Keratinocyte (primary cell): ENCODE data around the gene KRTAP1-1. TPM values are rescaled to one million over a fixed set of nuclear protein-coding genes. Genes with fewer than 3 reads are reported as not detected.
"Not testable (repeated sequence)": the region's sequence is repeated elsewhere in the genome, so short reads cannot be mapped to it uniquely, and the experiment has no call there.

Experiments
- DNase-seq: peaks from one replicate; pipeline ENCODE4 v3.0.0-alpha.2; 2011; ENCODE audit warnings: low read depth, missing footprints, low spot score
- FAIRE-seq: peaks from 2 replicates; lab custom pipeline; 2011; peaks lifted over from hg19 to GRCh38; lab: Jason Lieb, UNC
- H2AFZ ChIP-seq: 2 replicates; pipeline ENCODE4 v1.6.0; 2012; ENCODE audit warnings: low read length, control low read depth, inconsistent platforms; ENCODE audit not compliant: control insufficient read depth
- H3K27ac ChIP-seq: 2 replicates; pipeline ENCODE4 v1.5.1; 2011; ENCODE audit warnings: low read length; ENCODE audit not compliant: control insufficient read depth, insufficient read depth
- H3K27me3 ChIP-seq: 3 replicates; pipeline ENCODE4 v1.6.0; 2011; ENCODE audit warnings: low read length; ENCODE audit not compliant: control insufficient read depth, insufficient read depth; ENCODE audit errors: extremely low read depth
- H3K36me3 ChIP-seq, 2 experiments: 2 replicates in 1 of 2; 3 replicates in 1 of 2; pipeline ENCODE4 v1.5.1; 2011; ENCODE audit warnings: low read length in 2 of 2, mild to moderate bottlenecking in 1 of 2; ENCODE audit not compliant: control insufficient read depth in 2 of 2, insufficient read depth in 2 of 2; ENCODE audit errors: extremely low read depth in 1 of 2
- H3K4me1 ChIP-seq: 3 replicates; pipeline ENCODE4 v1.5.1; 2011; ENCODE audit warnings: low read length; ENCODE audit not compliant: control insufficient read depth, insufficient read depth; ENCODE audit errors: extremely low read depth
- H3K4me2 ChIP-seq: 3 replicates; pipeline ENCODE4 v1.6.0; 2011; ENCODE audit warnings: low read depth, low read length; ENCODE audit not compliant: control insufficient read depth, insufficient read depth; ENCODE audit errors: extremely low read depth
- H3K4me3 ChIP-seq, 3 experiments: fragments of 200-600 bp in 1 of 3; sonication (generic) in 1 of 3; 2 replicates in 2 of 3; 3 replicates in 1 of 3; pipeline ENCODE4 v1.5.1; 2011 to 2016; ENCODE audit warnings: low read length in 3 of 3, mild to moderate bottlenecking in 3 of 3, control low read depth in 2 of 3, inconsistent platforms in 1 of 3, low read depth in 1 of 3, mixed read lengths in 1 of 3, mixed run types in 1 of 3, moderate library complexity in 1 of 3; ENCODE audit not compliant: control insufficient read depth in 2 of 3, insufficient read depth in 2 of 3; ENCODE audit errors: extremely low read depth in 1 of 3
- H3K79me2 ChIP-seq: 2 replicates; pipeline ENCODE4 v1.6.0; 2012; ENCODE audit warnings: low read length; ENCODE audit not compliant: control insufficient read depth, insufficient read depth
- H3K9ac ChIP-seq: 3 replicates; pipeline ENCODE4 v1.6.0; 2011; ENCODE audit warnings: low read length; ENCODE audit not compliant: control insufficient read depth, insufficient read depth; ENCODE audit errors: extremely low read depth
- H3K9me1 ChIP-seq: 3 replicates; pipeline ENCODE4 v1.6.0; 2011; ENCODE audit warnings: low read length; ENCODE audit not compliant: control insufficient read depth, insufficient read depth; ENCODE audit errors: extremely low read depth
- H3K9me3 ChIP-seq: 2 replicates; pipeline ENCODE4 v1.5.1; 2012; ENCODE audit warnings: low read depth, low read length; ENCODE audit not compliant: control insufficient read depth
- H4K20me1 ChIP-seq: 3 replicates; pipeline ENCODE4 v1.6.0; 2011; ENCODE audit warnings: low read length; ENCODE audit not compliant: control insufficient read depth, insufficient read depth; ENCODE audit errors: extremely low read depth
- EZH2 ChIP-seq: IDR thresholded peaks from one replicate; pipeline ENCODE4 v1.6.1; 2012; ENCODE audit warnings: inconsistent platforms, mild to moderate bottlenecking, low read length, moderate library complexity
- dilution Hi-C: fragments of 300-500 bp; cut with MboI; formaldehyde crosslinking; loops from one replicate; pipeline ENCODE4 v1.7.0; 2020; ENCODE audit warnings: low sequenced_read_pairs; ENCODE audit not compliant: extremely low pct_ligation_motif_present
- polyA plus RNA-seq, 5 experiments: library from polyadenylated mRNA; depleted of rRNA in 3 of 5; stranded (reverse) in 3 of 5; stranded (forward) in 1 of 5; unstranded in 1 of 5; fragments of >200 nt; gene quantifications; 1 replicate in 1 of 5; 2 replicates in 3 of 5; 3 replicates in 1 of 5; pipeline versions ENCODE4 v1.2.1 to v1.2.3, GENCODE V29; 2011 to 2012; ENCODE audit warnings: missing spikeins in 2 of 5, low read depth in 1 of 5, low replicate concordance in 1 of 5
- TF ChIP-seq, protein P1 (sequence below), 3 experiments: IDR thresholded peaks in 1 of 3; conservative IDR thresholded peaks in 1 of 3; optimal IDR thresholded peaks in 1 of 3; 2 replicates in 2 of 3; 3 replicates in 1 of 3; pipeline versions ENCODE3 to v1.5.1; 2011; ENCODE audit warnings: low read length in 3 of 3, mild to moderate bottlenecking in 3 of 3, moderate library complexity in 2 of 3, control low read depth in 1 of 3, inconsistent platforms in 1 of 3; ENCODE audit not compliant: insufficient read depth in 2 of 3; ENCODE audit errors: extremely low read depth in 1 of 3

The KRTAP1-1 gene
- polyA plus RNA-seq, 1 donor (not counting 4 experiments of a cell fraction or from before 2014, with no cell fraction given) = not detected

DNA sequence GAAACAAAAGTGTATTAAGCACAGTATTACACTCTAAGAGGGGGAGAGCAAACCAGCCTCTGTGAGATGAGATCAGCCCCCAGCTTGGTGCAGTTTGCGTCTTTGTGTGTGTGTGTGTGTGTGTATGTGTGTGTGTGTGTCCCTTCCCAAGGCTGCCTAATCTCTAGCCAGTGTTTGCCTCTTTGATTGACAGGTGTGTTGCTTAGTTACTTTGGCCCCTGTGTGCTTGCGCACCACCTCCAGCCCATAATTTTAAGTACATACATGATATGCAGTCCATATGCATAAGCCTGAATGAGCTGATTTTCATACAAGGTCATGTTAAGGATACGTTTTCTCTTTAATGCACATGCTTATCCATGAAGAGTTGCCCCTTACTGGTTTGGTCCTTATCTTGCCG is 39.5 kb downstream of the KRTAP1-1 start:
- Histone ChIP-seq H3K27me3 (no peaks in the 10 kb centered on the region), H3K4me2 (no peak overlapping the region), H3K9ac (no peak overlapping the region), H3K9me3 (no peaks in the 10 kb centered on the region), H2AFZ (no peak overlapping the region), H3K4me1 (peaks cover 9% of the 10 kb centered on the region), H4K20me1 (no peaks in the 10 kb centered on the region), H3K27ac (no peak overlapping the region), H3K9me1 (no peaks in the 10 kb centered on the region), H3K79me2 (no peaks in the 10 kb centered on the region), H3K36me3 (no peaks in the 10 kb centered on the region), H3K4me3 (no peak overlapping the region)
- DNase-seq = no peak
- FAIRE-seq = no peak
- TF ChIP-seq, protein P1, sequence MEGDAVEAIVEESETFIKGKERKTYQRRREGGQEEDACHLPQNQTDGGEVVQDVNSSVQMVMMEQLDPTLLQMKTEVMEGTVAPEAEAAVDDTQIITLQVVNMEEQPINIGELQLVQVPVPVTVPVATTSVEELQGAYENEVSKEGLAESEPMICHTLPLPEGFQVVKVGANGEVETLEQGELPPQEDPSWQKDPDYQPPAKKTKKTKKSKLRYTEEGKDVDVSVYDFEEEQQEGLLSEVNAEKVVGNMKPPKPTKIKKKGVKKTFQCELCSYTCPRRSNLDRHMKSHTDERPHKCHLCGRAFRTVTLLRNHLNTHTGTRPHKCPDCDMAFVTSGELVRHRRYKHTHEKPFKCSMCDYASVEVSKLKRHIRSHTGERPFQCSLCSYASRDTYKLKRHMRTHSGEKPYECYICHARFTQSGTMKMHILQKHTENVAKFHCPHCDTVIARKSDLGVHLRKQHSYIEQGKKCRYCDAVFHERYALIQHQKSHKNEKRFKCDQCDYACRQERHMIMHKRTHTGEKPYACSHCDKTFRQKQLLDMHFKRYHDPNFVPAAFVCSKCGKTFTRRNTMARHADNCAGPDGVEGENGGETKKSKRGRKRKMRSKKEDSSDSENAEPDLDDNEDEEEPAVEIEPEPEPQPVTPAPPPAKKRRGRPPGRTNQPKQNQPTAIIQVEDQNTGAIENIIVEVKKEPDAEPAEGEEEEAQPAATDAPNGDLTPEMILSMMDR (optimal IDR thresholded peaks at IDR 0.05 in 1 of 3, IDR thresholded peaks at IDR 0.05 in 1 of 3, conservative IDR thresholded peaks at IDR 0.05 in 1 of 3; ENCODE audit: extremely low read depth in 1 of 3, insufficient read depth in 2 of 3, low read length in 3 of 3) = no peak
- no peak for TF ChIP-seq EZH2
- dilution Hi-C loops = no loop called here

DNA sequence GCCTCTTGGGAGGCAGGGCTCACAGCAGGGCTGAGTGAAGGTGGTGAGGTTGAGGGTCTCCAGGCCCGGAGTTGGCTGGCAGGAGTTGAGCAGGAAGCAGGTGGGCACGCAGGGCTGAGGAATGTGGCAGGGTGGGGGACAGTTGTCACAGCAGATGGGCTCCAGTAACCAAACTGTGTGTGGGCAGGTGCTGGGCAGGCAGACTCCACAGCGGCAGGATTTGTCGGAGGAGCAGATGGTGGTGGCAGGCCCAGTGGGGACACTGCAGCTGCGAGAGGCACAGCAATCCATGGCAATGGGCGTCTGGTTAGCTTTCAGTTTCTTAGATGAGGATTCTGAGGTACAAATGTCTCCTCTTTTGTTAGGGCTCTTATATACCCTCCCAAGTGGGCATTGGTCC is 41.7 kb downstream of the KRTAP1-1 start, which contains the start of gene KRTAP3-2:
Gene KRTAP3-2, minus strand, starts transcription at position 344 of the 400 bp plus-strand sequence. Its CDS starts 53 bp downstream, at position 291.
- FAIRE-seq, dilution Hi-C loops: not testable (repeated sequence)

DNA sequence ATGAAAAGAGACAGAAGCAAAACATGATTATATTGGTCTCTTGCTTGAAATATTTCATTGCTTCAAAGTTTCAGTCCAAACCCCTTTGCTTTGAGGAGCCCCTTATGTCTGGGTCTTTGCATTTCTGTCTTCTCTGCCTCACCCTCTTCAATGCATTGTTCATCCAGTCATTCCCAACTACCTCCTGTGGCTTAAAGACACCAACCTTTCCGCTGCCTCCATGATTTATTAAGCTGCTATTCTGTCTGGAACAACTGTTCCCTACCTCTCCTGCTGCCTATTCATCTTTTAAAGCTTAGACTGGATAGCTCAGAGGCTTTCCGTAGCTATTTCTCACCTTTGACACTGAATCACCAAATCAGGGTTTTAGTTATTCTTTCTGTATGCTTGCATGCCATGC is 43.9 kb downstream of the KRTAP1-1 start:
- no peaks in the 10 kb centered on the region for H3K79me2 ChIP-seq
- no peak overlapping the region for H3K4me3 ChIP-seq
- H3K36me3 ChIP-seq = no peaks in the 10 kb centered on the region
- no peak for TF ChIP-seq EZH2
- TF ChIP-seq, protein P1 (optimal IDR thresholded peaks at IDR 0.05 in 1 of 3, IDR thresholded peaks at IDR 0.05 in 1 of 3, conservative IDR thresholded peaks at IDR 0.05 in 1 of 3; ENCODE audit: extremely low read depth in 1 of 3, insufficient read depth in 2 of 3, low read length in 3 of 3) = no peak
- no peak overlapping the region for H3K27ac ChIP-seq
- FAIRE-seq = no peak
- no peak overlapping the region for H3K9ac ChIP-seq
- peaks cover under 1% of the 10 kb centered on the region for H3K4me1 ChIP-seq
- no peaks in the 10 kb centered on the region for H3K9me3 ChIP-seq
- H4K20me1 ChIP-seq = no peaks in the 10 kb centered on the region
- H3K4me2 ChIP-seq = no peak overlapping the region
- H3K9me1 ChIP-seq = no peaks in the 10 kb centered on the region
- no peak overlapping the region for H2AFZ ChIP-seq
- H3K27me3 ChIP-seq = no peaks in the 10 kb centered on the region
- no peak for DNase-seq
- dilution Hi-C loops = no loop called here

More for the DNA sequence above, 41.7 kb downstream of the KRTAP1-1 start, which contains the start of gene KRTAP3-2:
- not testable (repeated sequence) for H3K4me3 ChIP-seq, DNase-seq, H3K27ac ChIP-seq, H2AFZ ChIP-seq, H3K4me2 ChIP-seq, H3K9me3 ChIP-seq, H3K9me1 ChIP-seq, H3K27me3 ChIP-seq, H4K20me1 ChIP-seq, H3K9ac ChIP-seq, H3K36me3 ChIP-seq, H3K79me2 ChIP-seq, H3K4me1 ChIP-seq
